Measurements from ENCODE around the gene LAMP2. TPM values are rescaled to one million over a fixed set of nuclear protein-coding genes. Genes with fewer than 3 reads are reported as not detected.

Gene LAMP2
- total RNA-seq, 1 donor from 2014 or later, result 32.6 TPM

GRCh38 chrX:120459309-120459708 is 9.8 kb downstream of the LAMP2 start:
- no peak for TF ChIP-seq CTCF (IDR thresholded peaks at IDR 0.05)
- no peaks in the 10 kb centered on the region for H3K9me3 Mint-ChIP-seq
- no peak overlapping the region for H3K27ac Mint-ChIP-seq
- H3K4me1 Mint-ChIP-seq, result peaks cover 42% of the 10 kb centered on the region
- POLR2A ChIA-PET, result no interaction called here
- DNase-seq (no peak), ATAC-seq (ENCODE audit: low read depth) (no peak)
- H3K4me3 Mint-ChIP-seq, result no peak overlapping the region
- intact Hi-C loops (cut with micrococcal nuclease), result no loop called here
- CTCF ChIA-PET, result interaction anchor here (2.0 kb wide), 1 partner anchor 79 kb away, joined by 6 read pairs; no protein-coding TSS in a partner anchor
- H3K36me3 Mint-ChIP-seq (ENCODE audit: low read depth), result peaks cover 5% of the 10 kb centered on the region
- no peaks in the 10 kb centered on the region for H3K27me3 Mint-ChIP-seq

GRCh38 chrX:120457766-120458180 is 11.3 kb downstream of the LAMP2 start:
- no peak for DNase-seq

GRCh38 chrX:120456973-120457372 is 12.1 kb downstream of the LAMP2 start:
- intact Hi-C loops (cut with micrococcal nuclease), result loop anchor here (1.0 kb wide), 1 partner anchor 12 kb away; the partner anchor contains the start of gene LAMP2
- Mint-ChIP-seq H3K27me3 (no peaks in the 10 kb centered on the region), H3K36me3 (ENCODE audit: low read depth) (peaks cover 16% of the 10 kb centered on the region), H3K27ac (no peak overlapping the region), H3K4me3 (peak overlapping the region; percentile 32), H3K9me3 (no peaks in the 10 kb centered on the region), H3K4me1 (peaks cover 42% of the 10 kb centered on the region)
- POLR2A ChIA-PET, result no interaction called here
- DNase-seq, result no peak
- no peak for TF ChIP-seq CTCF (IDR thresholded peaks at IDR 0.05)
- CTCF ChIA-PET, result no interaction called here
- no peak for ATAC-seq (ENCODE audit: low read depth)

More at GRCh38 chrX:120457766-120458180, 11.3 kb downstream of the LAMP2 start:
- ChIA-PET CTCF (interaction anchor here (1.2 to 2.0 kb wide), 2 partner anchors 28 to 77 kb away, joined by 3 to 6 read pairs; no protein-coding TSS in a partner anchor), POLR2A (interaction anchor here (0.8 to 1.4 kb wide), 2 partner anchors 11 to 104 kb away, joined by 3 to 6 read pairs; partner anchors contain the start of gene LAMP2)
- ATAC-seq (ENCODE audit: low read depth), result peak; percentile 97
- Mint-ChIP-seq H3K9me3 (no peaks in the 10 kb centered on the region), H3K4me1 (peaks cover 42% of the 10 kb centered on the region), H3K27ac (no peak overlapping the region), H3K27me3 (no peaks in the 10 kb centered on the region), H3K4me3 (no peak overlapping the region), H3K36me3 (ENCODE audit: low read depth) (peaks cover 12% of the 10 kb centered on the region)
- intact Hi-C loops (cut with micrococcal nuclease), result loop anchor here (1.0 kb wide), 1 partner anchor 12 kb away; the partner anchor contains the start of gene LAMP2
- TF ChIP-seq CTCF (IDR thresholded peaks at IDR 0.05), result no peak

GRCh38 chrX:120453985-120454384 is 15.1 kb downstream of the LAMP2 start:
- ATAC-seq (ENCODE audit: low read depth), result no peak
- Mint-ChIP-seq H3K36me3 (ENCODE audit: low read depth) (peaks cover 20% of the 10 kb centered on the region), H3K4me3 (no peak overlapping the region), H3K9me3 (no peaks in the 10 kb centered on the region), H3K27ac (no peak overlapping the region), H3K4me1 (peaks cover 35% of the 10 kb centered on the region), H3K27me3 (no peaks in the 10 kb centered on the region)
- intact Hi-C loops (cut with micrococcal nuclease), result loop anchor here (2.0 to 5.0 kb wide), 2 partner anchors 15 to 72 kb away; partner anchors contain the start of gene LAMP2
- CTCF ChIA-PET, result no interaction called here
- DNase-seq, result no peak
- no peak for TF ChIP-seq CTCF (IDR thresholded peaks at IDR 0.05)
- POLR2A ChIA-PET, result no interaction called here

- CTCF ChIA-PET, result interaction anchor here (1.1 to 1.7 kb wide), 3 partner anchors 10 to 71 kb away, joined by 3 to 7 read pairs (median 5); no protein-coding TSS in a partner anchor
- Mint-ChIP-seq H3K4me3 (no peak overlapping the region), H3K36me3 (ENCODE audit: low read depth) (peaks cover 25% of the 10 kb centered on the region), H3K27me3 (no peaks in the 10 kb centered on the region), H3K27ac (no peak overlapping the region), H3K4me1 (peaks cover 17% of the 10 kb centered on the region), H3K9me3 (no peaks in the 10 kb centered on the region)
- no peak for TF ChIP-seq CTCF (IDR thresholded peaks at IDR 0.05)
- intact Hi-C loops (cut with micrococcal nuclease), result loop anchor here (2.0 to 5.0 kb wide), 2 partner anchors 17 to 70 kb away; partner anchors contain the start of gene LAMP2
- POLR2A ChIA-PET, result interaction anchor here (1.3 kb wide), 1 partner anchor 201 kb away, joined by 5 read pairs; the partner anchor contains the start of gene ZBTB33
- DNase-seq (no peak), ATAC-seq (ENCODE audit: low read depth) (no peak)
These were observed 17.0 kb downstream of the LAMP2 start for GRCh38 chrX:120452131-120452530.
